ENCODE results near the gene DMD.

The DMD gene

DNA sequence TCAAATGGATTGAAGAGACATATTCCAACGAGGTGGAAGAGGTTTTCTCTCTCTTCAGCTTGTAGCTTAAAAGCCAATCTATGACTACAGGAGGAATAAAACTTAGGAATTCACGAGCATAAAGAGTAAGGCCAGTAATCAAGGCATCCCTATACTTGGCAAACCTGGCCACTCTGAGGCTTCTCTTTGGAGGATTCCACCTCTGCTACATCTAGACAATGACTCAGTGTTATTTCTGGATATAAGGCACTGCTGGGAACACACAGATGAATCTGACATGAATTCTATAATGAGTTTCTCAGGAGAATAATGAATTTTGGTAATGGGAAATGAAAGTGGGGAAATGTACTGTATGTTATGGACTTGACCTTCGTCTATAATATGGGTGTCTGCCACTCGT, 1123.7 kb downstream of the DMD start:
- H3K4me3 ChIP-seq (ENCODE audit: low read depth in 1 of 2, low read length in 2 of 2) = no peak overlapping the region
- DNase-seq (no peak), ATAC-seq (ENCODE audit: insufficient read depth, low read depth) (no peak)
- TF ChIP-seq EZH2 (IDR thresholded peaks at IDR 0.05; ENCODE audit: borderline replicate concordance, low read depth, low read length, severe bottlenecking) = no peak
- no peaks in the 10 kb centered on the region for H3K36me3 ChIP-seq (ENCODE audit: insufficient read depth, low read length)
- no peak overlapping the region for H3K9ac ChIP-seq (ENCODE audit: low read depth, low read length)
- H3K9me3 ChIP-seq (ENCODE audit: insufficient read depth, low read length, severe bottlenecking) = no peaks in the 10 kb centered on the region
- H4K20me1 ChIP-seq (ENCODE audit: insufficient read depth, low read length) = no peaks in the 10 kb centered on the region
- H3K79me2 ChIP-seq (ENCODE audit: insufficient read depth, low read length) = no peaks in the 10 kb centered on the region
- H2AFZ ChIP-seq (ENCODE audit: low read depth, low read length) = no peak overlapping the region
- no peak overlapping the region for H3K4me2 ChIP-seq (ENCODE audit: insufficient read depth, low read length)
- H3K27ac ChIP-seq (ENCODE audit: low read length) = no peak overlapping the region
- H3K4me1 ChIP-seq (ENCODE audit: insufficient read depth, low read length) = no peaks in the 10 kb centered on the region
- no peaks in the 10 kb centered on the region for H3K27me3 ChIP-seq (ENCODE audit: insufficient read depth, low read length, poor library complexity)

DNA sequence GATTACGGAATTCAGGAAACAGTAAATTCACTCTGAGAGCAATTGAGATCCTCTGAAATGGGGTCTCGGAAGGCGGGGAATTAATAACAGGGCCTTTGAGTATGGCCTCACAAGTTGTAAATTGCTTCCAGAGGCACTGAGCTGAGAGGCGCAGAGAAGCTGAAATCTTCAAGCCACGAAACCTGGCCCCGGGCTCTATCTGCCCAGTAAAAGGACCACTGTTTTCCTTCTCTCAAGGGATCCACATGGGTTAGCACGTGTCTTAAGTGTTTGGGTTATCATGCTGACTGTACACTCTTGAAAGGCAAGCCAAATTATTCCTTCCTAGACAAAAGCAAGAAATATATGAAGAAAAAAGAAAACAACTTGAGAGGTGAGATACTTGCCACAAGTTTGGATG, 1126.6 kb downstream of the DMD start:
- H3K27ac ChIP-seq (ENCODE audit: low read length) = no peak overlapping the region
- H3K4me3 ChIP-seq (ENCODE audit: low read depth in 1 of 2, low read length in 2 of 2) = no peak overlapping the region
- TF ChIP-seq EZH2 (IDR thresholded peaks at IDR 0.05; ENCODE audit: borderline replicate concordance, low read depth, low read length, severe bottlenecking) = no peak
- TF ChIP-seq, protein P1, sequence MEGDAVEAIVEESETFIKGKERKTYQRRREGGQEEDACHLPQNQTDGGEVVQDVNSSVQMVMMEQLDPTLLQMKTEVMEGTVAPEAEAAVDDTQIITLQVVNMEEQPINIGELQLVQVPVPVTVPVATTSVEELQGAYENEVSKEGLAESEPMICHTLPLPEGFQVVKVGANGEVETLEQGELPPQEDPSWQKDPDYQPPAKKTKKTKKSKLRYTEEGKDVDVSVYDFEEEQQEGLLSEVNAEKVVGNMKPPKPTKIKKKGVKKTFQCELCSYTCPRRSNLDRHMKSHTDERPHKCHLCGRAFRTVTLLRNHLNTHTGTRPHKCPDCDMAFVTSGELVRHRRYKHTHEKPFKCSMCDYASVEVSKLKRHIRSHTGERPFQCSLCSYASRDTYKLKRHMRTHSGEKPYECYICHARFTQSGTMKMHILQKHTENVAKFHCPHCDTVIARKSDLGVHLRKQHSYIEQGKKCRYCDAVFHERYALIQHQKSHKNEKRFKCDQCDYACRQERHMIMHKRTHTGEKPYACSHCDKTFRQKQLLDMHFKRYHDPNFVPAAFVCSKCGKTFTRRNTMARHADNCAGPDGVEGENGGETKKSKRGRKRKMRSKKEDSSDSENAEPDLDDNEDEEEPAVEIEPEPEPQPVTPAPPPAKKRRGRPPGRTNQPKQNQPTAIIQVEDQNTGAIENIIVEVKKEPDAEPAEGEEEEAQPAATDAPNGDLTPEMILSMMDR (IDR thresholded peaks at IDR 0.05; ENCODE audit: borderline replicate concordance, extremely low read depth, low read length, poor library complexity, severe bottlenecking) = no peak
- no peak overlapping the region for H3K4me2 ChIP-seq (ENCODE audit: insufficient read depth, low read length)
- H3K9me3 ChIP-seq (ENCODE audit: insufficient read depth, low read length, severe bottlenecking) = no peaks in the 10 kb centered on the region
- no peaks in the 10 kb centered on the region for H4K20me1 ChIP-seq (ENCODE audit: insufficient read depth, low read length)
- no peaks in the 10 kb centered on the region for H3K27me3 ChIP-seq (ENCODE audit: insufficient read depth, low read length, poor library complexity)
- no peaks in the 10 kb centered on the region for H3K36me3 ChIP-seq (ENCODE audit: insufficient read depth, low read length)
- no peaks in the 10 kb centered on the region for H3K79me2 ChIP-seq (ENCODE audit: insufficient read depth, low read length)
- DNase-seq = no peak
- ATAC-seq (ENCODE audit: insufficient read depth, low read depth) = no peak
- H3K4me1 ChIP-seq (ENCODE audit: insufficient read depth, low read length) = no peaks in the 10 kb centered on the region
- H3K9ac ChIP-seq (ENCODE audit: low read depth, low read length) = no peak overlapping the region
- H2AFZ ChIP-seq (ENCODE audit: low read depth, low read length) = no peak overlapping the region

DNA sequence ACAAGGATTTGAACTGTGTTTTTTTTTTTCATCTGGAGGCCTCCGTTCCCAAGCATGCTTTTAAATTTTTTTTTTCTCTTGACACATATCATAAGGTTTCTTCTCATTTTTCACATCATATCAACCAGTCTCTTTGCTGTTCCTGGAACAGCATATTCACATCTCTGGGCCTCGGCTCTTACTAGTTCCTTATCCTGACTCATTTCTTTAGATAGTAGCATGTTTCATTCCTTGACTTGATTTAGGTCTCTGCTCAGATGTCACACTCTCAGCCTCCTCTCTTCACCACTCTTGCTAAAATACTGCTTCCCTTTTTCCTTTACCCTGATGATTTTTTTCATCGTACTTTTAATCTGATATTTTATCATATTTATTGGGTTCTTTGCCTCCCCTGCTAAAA, 1163.1 kb downstream of the DMD start:
- no peak for ATAC-seq (ENCODE audit: insufficient read depth, low read depth)

DNA sequence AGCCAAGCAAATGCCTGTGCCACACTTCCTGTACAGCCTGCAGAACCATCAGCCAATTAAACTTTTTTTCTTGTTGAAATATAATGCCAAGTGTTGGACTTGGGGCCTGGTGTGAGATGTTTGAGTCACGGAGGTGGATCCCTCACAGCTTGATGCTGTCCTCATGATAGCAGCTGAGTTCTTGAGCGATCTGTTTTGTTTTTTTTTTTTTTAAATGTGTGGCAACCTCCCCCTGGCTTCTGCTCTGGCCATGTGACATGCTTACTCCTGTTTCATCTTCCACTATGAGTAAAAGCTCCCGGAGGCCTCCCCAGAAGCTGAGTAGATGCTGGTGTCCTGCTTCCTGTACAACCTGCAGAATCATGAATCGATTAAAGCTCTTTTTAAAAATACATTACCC, 1166.2 kb downstream of the DMD start:
- no peak overlapping the region for H3K4me3 ChIP-seq (ENCODE audit: low read depth in 1 of 2, low read length in 2 of 2)
- H3K9me3 ChIP-seq (ENCODE audit: insufficient read depth, low read length, severe bottlenecking) = no peaks in the 10 kb centered on the region
- H2AFZ ChIP-seq (ENCODE audit: low read depth, low read length) = no peak overlapping the region
- H3K36me3 ChIP-seq (ENCODE audit: insufficient read depth, low read length) = no peaks in the 10 kb centered on the region
- TF ChIP-seq EZH2 (IDR thresholded peaks at IDR 0.05; ENCODE audit: borderline replicate concordance, low read depth, low read length, severe bottlenecking) = no peak
- TF ChIP-seq, protein P1 (IDR thresholded peaks at IDR 0.05; ENCODE audit: borderline replicate concordance, extremely low read depth, low read length, poor library complexity, severe bottlenecking) = no peak
- DNase-seq = no peak
- no peaks in the 10 kb centered on the region for H3K79me2 ChIP-seq (ENCODE audit: insufficient read depth, low read length)
- no peaks in the 10 kb centered on the region for H4K20me1 ChIP-seq (ENCODE audit: insufficient read depth, low read length)
- H3K9ac ChIP-seq (ENCODE audit: low read depth, low read length) = no peak overlapping the region
- H3K4me1 ChIP-seq (ENCODE audit: insufficient read depth, low read length) = no peaks in the 10 kb centered on the region
- H3K27ac ChIP-seq (ENCODE audit: low read length) = no peak overlapping the region
- H3K4me2 ChIP-seq (ENCODE audit: insufficient read depth, low read length) = no peak overlapping the region
- no peak for ATAC-seq (ENCODE audit: insufficient read depth, low read depth)
- H3K27me3 ChIP-seq (ENCODE audit: insufficient read depth, low read length, poor library complexity) = no peaks in the 10 kb centered on the region

More for the DNA sequence above, 1163.1 kb downstream of the DMD start:
- Histone ChIP-seq H3K79me2 (ENCODE audit: insufficient read depth, low read length) (no peaks in the 10 kb centered on the region), H3K4me3 (ENCODE audit: low read depth in 1 of 2, low read length in 2 of 2) (no peak overlapping the region), H2AFZ (ENCODE audit: low read depth, low read length) (no peak overlapping the region), H3K9ac (ENCODE audit: low read depth, low read length) (no peak overlapping the region), H3K36me3 (ENCODE audit: insufficient read depth, low read length) (no peaks in the 10 kb centered on the region), H4K20me1 (ENCODE audit: insufficient read depth, low read length) (no peaks in the 10 kb centered on the region), H3K27ac (ENCODE audit: low read length) (no peak overlapping the region), H3K9me3 (ENCODE audit: insufficient read depth, low read length, severe bottlenecking) (no peaks in the 10 kb centered on the region), H3K4me1 (ENCODE audit: insufficient read depth, low read length) (no peaks in the 10 kb centered on the region), H3K4me2 (ENCODE audit: insufficient read depth, low read length) (no peak overlapping the region), H3K27me3 (ENCODE audit: insufficient read depth, low read length, poor library complexity) (no peaks in the 10 kb centered on the region)
- DNase-seq = no peak
- TF ChIP-seq, protein P1 (IDR thresholded peaks at IDR 0.05; ENCODE audit: borderline replicate concordance, extremely low read depth, low read length, poor library complexity, severe bottlenecking) = no peak
- no peak for TF ChIP-seq EZH2 (IDR thresholded peaks at IDR 0.05; ENCODE audit: borderline replicate concordance, low read depth, low read length, severe bottlenecking)

Data from DND-41 (cell line).